Measurements from ENCODE around the gene TCEAL6. TPM values are rescaled to one million over a fixed set of nuclear protein-coding genes. Genes with fewer than 3 reads are reported as not detected.

TCEAL6 gene
- not detected in 2 replicates for total RNA-seq

GRCh38 chrX:102142274-102142673 lies at the start of gene TCEAL6:
TCEAL6 (minus strand) TSS chrX:102142481.

GRCh38 chrX:102155806-102156179 lies 13.5 kb upstream of the TCEAL6 start, which contains the start of gene BEX5:
BEX5 (minus strand) TSS chrX:102155977; CDS start chrX:102154265, 1,712 bp downstream.

GRCh38 chrX:102125436-102125835 lies 16.8 kb downstream of the TCEAL6 start, which contains the start of gene TCEAL2:
TCEAL2 (plus strand) TSS chrX:102125679; CDS start chrX:102126831, 1,152 bp downstream.

Other genes with a start within 250 kb of the TCEAL6 start
- 1.3 and 1.7 TPM in 2 replicates for gene ZMAT1, start 210.5 kb downstream of the TCEAL6 start, total RNA-seq
- 0.13 and 0.37 TPM in 2 replicates for gene TCEAL2, start 16.8 kb downstream of the TCEAL6 start, total RNA-seq
- gene BEX5, start 13.5 kb upstream of the TCEAL6 start, total RNA-seq = 0.92 TPM in 1 of 2 replicates, not detected in the other
- gene TCP11X1, start 72.8 kb upstream of the TCEAL6 start, total RNA-seq = not detected in 2 replicates
- gene NXF2, start 104.7 kb upstream of the TCEAL6 start, total RNA-seq = not detected in 2 replicates

Data from aortic smooth muscle cell (primary cell).